Spleen (tissue), 11 donors: ENCODE measurements around the gene GRN. TPM values are rescaled to one million over a fixed set of nuclear protein-coding genes. Genes with fewer than 3 reads are reported as not detected.

Source experiments
- DNase-seq: peaks from one replicate; pipeline ENCODE4 v3.0.0-alpha.2; 2020
- H3K27ac ChIP-seq, 8 donors: fragments of 200-600 bp; sonication (generic) in 7 of 8; 1 replicate in 4 of 8; 2 replicates in 4 of 8; pipeline versions ENCODE4 v1.5.0 to v1.8.0; 2016 to 2021; ENCODE audit warnings: inconsistent platforms in 4 of 8, mild to moderate bottlenecking in 4 of 8, moderate library complexity in 1 of 8
- H3K27me3 ChIP-seq, 7 donors: fragments of 200-600 bp; sonication (generic) in 6 of 7; replicated peaks in 1 of 7; 1 replicate in 4 of 7; 2 replicates in 3 of 7; pipeline versions ENCODE4 v1.5.0 to v1.8.0; 2016 to 2021; ENCODE audit warnings: inconsistent platforms in 3 of 7, mild to moderate bottlenecking in 1 of 7
- H3K36me3 ChIP-seq, 6 donors: fragments of 200-600 bp; sonication (generic) in 5 of 6; 1 replicate in 4 of 6; 2 replicates in 2 of 6; pipeline versions ENCODE4 v1.5.0 to v1.8.0; 2016 to 2021; ENCODE audit warnings: inconsistent platforms in 2 of 6
- H3K4me1 ChIP-seq, 6 donors: fragments of 200-600 bp; sonication (generic) in 5 of 6; 1 replicate in 3 of 6; 2 replicates in 3 of 6; pipeline versions ENCODE4 v1.5.0 to v1.8.0; 2016 to 2021; ENCODE audit warnings: inconsistent platforms in 3 of 6
- H3K4me3 ChIP-seq, 8 donors: fragments of 200-600 bp; sonication (generic) in 7 of 8; 1 replicate in 4 of 8; 2 replicates in 4 of 8; pipeline versions ENCODE4 v1.5.0 to v1.8.0; 2016 to 2021; ENCODE audit warnings: inconsistent platforms in 4 of 8, mild to moderate bottlenecking in 4 of 8, moderate library complexity in 2 of 8
- H3K9me3 ChIP-seq, 8 donors: fragments of 200-600 bp; sonication (generic) in 7 of 8; 1 replicate in 4 of 8; 2 replicates in 4 of 8; pipeline versions ENCODE4 v1.5.0 to v1.8.0; 2016 to 2021; ENCODE audit warnings: inconsistent platforms in 4 of 8
- POLR2A ChIP-seq, 3 donors: fragments of 450-650 bp; IDR thresholded peaks; one replicate each; pipeline ENCODE4 v1.5.1; 2017; ENCODE audit warnings: antibody characterized with exemption in 3 of 3, mild to moderate bottlenecking in 1 of 3
- POLR2AphosphoS5 ChIP-seq, 3 donors: sonication (generic); formaldehyde crosslinking; IDR thresholded peaks; one replicate each; pipeline ENCODE4 v1.5.1; 2017; ENCODE audit warnings: antibody characterized with exemption in 3 of 3
- WGBS, 5 donors: extraction: QIAGEN DNeasy Blood & Tissue Kit in 3 of 5; methylation state at CpG; one replicate each; pipeline versions ENCODE4 v1.1.5 to v1.1.7; 2013 to 2018; 5-methylcytosine and 5-hydroxymethylcytosine counted together
- intact Hi-C: fragments of 100-400 bp; cut with DNase I; formaldehyde crosslinking; loops from one replicate; pipeline ENCODE4 v1.15.0; 2023; ENCODE audit warnings: low total_unique reads
- polyA plus RNA-seq, 3 donors: library from polyadenylated mRNA; stranded (reverse); fragments of 200-250 nt; gene quantifications; one replicate each; pipeline ENCODE4 v1.2.1, GENCODE V29; 2013
- total RNA-seq, 7 donors: library from RNA; depleted of rRNA in 3 of 7; stranded (reverse); fragments of >200 nt in 3 of 7; fragmentation: NEBNext Ultra II Directional in 4 of 7; extraction: Animal tissue kit (Norgen Biotek cat#: 25700) in 4 of 7; gene quantifications; one replicate each; pipeline versions ENCODE4 v1.1.0 to v1.2.1, GENCODE V29; 2016 to 2021
- TF ChIP-seq, protein P1 (sequence below), 11 experiments: fragments of 200-600 bp in 7 of 11; fragments of 450-650 bp in 4 of 11; sonication (generic) in 4 of 11; IDR thresholded peaks in 8 of 11; conservative IDR thresholded peaks in 3 of 11; 1 replicate in 7 of 11; 2 replicates in 4 of 11; pipeline versions ENCODE4 v1.4.0 to v1.8.0; 2016 to 2021; ENCODE audit warnings: antibody characterized with exemption in 11 of 11, inconsistent platforms in 4 of 11, mild to moderate bottlenecking in 1 of 11
- donor health status: healthy with polysubstance abuse.
- donor health status: DM: no; HTN: no; CAD: no; lungs with moderate emphysema.
- donor health status: DM: no; HTN: no; CAD: no.
- donor health status: Bipolar disorder and iron deficiency.
- donor health status: healthy.
- donor health status: DM: no; HTN: no; CAD: no.
- donor health status: DM: yes; HTN: yes; CAD: no.

Gene GRN
- total and polyA plus RNA-seq, 10 donors, result 135 to 896 (median 512) TPM

- WGBS, 5 donors, result 46 to 67% (median 66%) methylated on average over 5 to 10 of the region's 10 CpGs
- no peak for TF ChIP-seq POLR2AphosphoS5 (IDR thresholded peaks at IDR 0.05)
- TF ChIP-seq, protein P1, sequence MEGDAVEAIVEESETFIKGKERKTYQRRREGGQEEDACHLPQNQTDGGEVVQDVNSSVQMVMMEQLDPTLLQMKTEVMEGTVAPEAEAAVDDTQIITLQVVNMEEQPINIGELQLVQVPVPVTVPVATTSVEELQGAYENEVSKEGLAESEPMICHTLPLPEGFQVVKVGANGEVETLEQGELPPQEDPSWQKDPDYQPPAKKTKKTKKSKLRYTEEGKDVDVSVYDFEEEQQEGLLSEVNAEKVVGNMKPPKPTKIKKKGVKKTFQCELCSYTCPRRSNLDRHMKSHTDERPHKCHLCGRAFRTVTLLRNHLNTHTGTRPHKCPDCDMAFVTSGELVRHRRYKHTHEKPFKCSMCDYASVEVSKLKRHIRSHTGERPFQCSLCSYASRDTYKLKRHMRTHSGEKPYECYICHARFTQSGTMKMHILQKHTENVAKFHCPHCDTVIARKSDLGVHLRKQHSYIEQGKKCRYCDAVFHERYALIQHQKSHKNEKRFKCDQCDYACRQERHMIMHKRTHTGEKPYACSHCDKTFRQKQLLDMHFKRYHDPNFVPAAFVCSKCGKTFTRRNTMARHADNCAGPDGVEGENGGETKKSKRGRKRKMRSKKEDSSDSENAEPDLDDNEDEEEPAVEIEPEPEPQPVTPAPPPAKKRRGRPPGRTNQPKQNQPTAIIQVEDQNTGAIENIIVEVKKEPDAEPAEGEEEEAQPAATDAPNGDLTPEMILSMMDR (IDR thresholded peaks at IDR 0.05 in 8 of 11, conservative IDR thresholded peaks at IDR 0.05 in 3 of 11), result no peak
- no peak for TF ChIP-seq POLR2A (IDR thresholded peaks at IDR 0.05)
Measured at GRCh38 chr17:44386182-44386525, 41.1 kb downstream of the GRN start.

DNA sequence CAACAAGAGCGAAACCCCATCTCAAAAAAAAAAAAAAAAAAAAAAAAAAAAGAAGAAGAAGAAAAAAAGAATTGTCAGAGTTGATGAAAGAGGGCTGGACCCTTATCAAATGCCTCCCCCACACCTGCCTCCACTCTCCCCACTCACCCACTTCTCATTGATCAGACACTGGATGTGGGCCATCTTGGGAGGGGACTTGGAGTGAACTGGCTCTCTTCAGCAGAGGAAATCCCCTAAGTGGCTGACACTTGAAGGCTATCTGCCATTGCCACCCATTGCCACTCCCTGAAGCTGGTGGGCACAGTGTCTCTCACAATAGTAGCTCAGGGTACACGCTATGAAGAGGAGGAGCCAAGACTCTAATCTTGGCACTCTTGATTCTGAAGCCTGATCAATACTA, 42.7 kb downstream of the GRN start:
- intact Hi-C loops, result no loop called here
- peaks cover 15 to 27% (median 18%) of the 10 kb centered on the region in 6 donors for H3K4me1 ChIP-seq
- no peak for TF ChIP-seq POLR2A (IDR thresholded peaks at IDR 0.05)
- no peak for TF ChIP-seq POLR2AphosphoS5 (IDR thresholded peaks at IDR 0.05)
- TF ChIP-seq, protein P1 (IDR thresholded peaks at IDR 0.05 in 8 of 11, conservative IDR thresholded peaks at IDR 0.05 in 3 of 11), result no peak
- H3K4me3 ChIP-seq, result no peak overlapping the region
- 61 to 89% (median 77%) methylated on average over 2 of the region's 2 CpGs for WGBS, 5 donors
- H3K27ac ChIP-seq, result no peak overlapping the region
- peaks cover 0 to 51% (median 17%) of the 10 kb centered on the region in 7 donors for H3K27me3 ChIP-seq
- no peak for DNase-seq
- H3K36me3 ChIP-seq, result no peaks in the 10 kb centered on the region
- H3K9me3 ChIP-seq, result no peaks in the 10 kb centered on the region

More at GRCh38 chr17:44386182-44386525, 41.1 kb downstream of the GRN start:
- intact Hi-C loops, result no loop called here
- H3K36me3 ChIP-seq, result no peaks in the 10 kb centered on the region
- no peaks in the 10 kb centered on the region for H3K9me3 ChIP-seq
- no peak overlapping the region for H3K27ac ChIP-seq
- no peak for DNase-seq
- peak overlapping the region in 6 of 8 donors; percentile 32 to 72 (median 46) for H3K4me3 ChIP-seq
- peaks cover 15 to 27% (median 18%) of the 10 kb centered on the region in 6 donors for H3K4me1 ChIP-seq
- H3K27me3 ChIP-seq, result peaks cover 0 to 60% (median 17%) of the 10 kb centered on the region in 7 donors

GRCh38 chr17:44389281-44389680, 44.2 kb downstream of the GRN start, which contains the start of gene ITGA2B:
TSS of gene ITGA2B (minus strand) at chr17:44389649. CDS start at chr17:44389473, 176 bp downstream.
- DNase-seq, result no peak
- 0 to 26% (median 8%) methylated on average over 1 of the region's 1 CpG for WGBS, 5 donors
- intact Hi-C loops, result no loop called here
- Histone ChIP-seq H3K27ac (no peak within 1 kb of the TSS), H3K9me3 (no peaks in the 10 kb centered on the region), H3K4me1 (peaks cover 15 to 26% (median 18%) of the 10 kb centered on the region in 6 donors), H3K36me3 (no peaks in the 10 kb centered on the region), H3K27me3 (peaks cover 0 to 36% (median 17%) of the 10 kb centered on the region in 7 donors), H3K4me3 (no peak within 1 kb of the TSS)
- TF ChIP-seq POLR2A (IDR thresholded peaks at IDR 0.05) (no peak), POLR2AphosphoS5 (IDR thresholded peaks at IDR 0.05) (no peak)
- TF ChIP-seq, protein P1 (IDR thresholded peaks at IDR 0.05 in 8 of 11, conservative IDR thresholded peaks at IDR 0.05 in 3 of 11), result no peak

- TF ChIP-seq POLR2A (IDR thresholded peaks at IDR 0.05), result no peak
- no peak for TF ChIP-seq POLR2AphosphoS5 (IDR thresholded peaks at IDR 0.05)
- TF ChIP-seq, protein P1 (IDR thresholded peaks at IDR 0.05 in 8 of 11, conservative IDR thresholded peaks at IDR 0.05 in 3 of 11), result no peak
- no peaks in the 10 kb centered on the region for H3K36me3 ChIP-seq
- peaks cover 11 to 21% (median 14%) of the 10 kb centered on the region in 6 donors for H3K4me1 ChIP-seq
- DNase-seq, result no peak
- no peak overlapping the region for H3K4me3 ChIP-seq
- WGBS, 5 donors, result 30 to 54% (median 39%) methylated on average over 6 of the region's 6 CpGs
- no peak overlapping the region for H3K27ac ChIP-seq
- intact Hi-C loops, result no loop called here
- H3K9me3 ChIP-seq, result no peaks in the 10 kb centered on the region
- H3K27me3 ChIP-seq, result peaks cover 0 to 31% (median 14%) of the 10 kb centered on the region in 7 donors
Measured at GRCh38 chr17:44389723-44390202, 44.7 kb downstream of the GRN start.
